Keratinocyte (primary cell): ENCODE measurements around the gene SLC34A1.

Source experiments
- CTCF ChIP-seq, 3 experiments: IDR thresholded peaks in 1 of 3; conservative IDR thresholded peaks in 1 of 3; optimal IDR thresholded peaks in 1 of 3; 2 replicates in 2 of 3; 3 replicates in 1 of 3; pipeline versions ENCODE3 to v1.5.1; 2011; ENCODE audit warnings: low read length in 3 of 3, mild to moderate bottlenecking in 3 of 3, moderate library complexity in 2 of 3, control low read depth in 1 of 3, inconsistent platforms in 1 of 3; ENCODE audit not compliant: insufficient read depth in 2 of 3; ENCODE audit errors: extremely low read depth in 1 of 3
- EZH2 ChIP-seq: IDR thresholded peaks from one replicate; pipeline ENCODE4 v1.6.1; 2012; ENCODE audit warnings: inconsistent platforms, mild to moderate bottlenecking, low read length, moderate library complexity

GRCh38 chr5:177433658-177434217, 49.5 kb downstream of the SLC34A1 start:
- TF ChIP-seq CTCF (optimal IDR thresholded peaks at IDR 0.05 in 1 of 3, IDR thresholded peaks at IDR 0.05 in 1 of 3, conservative IDR thresholded peaks at IDR 0.05 in 1 of 3; ENCODE audit: extremely low read depth in 1 of 3, insufficient read depth in 2 of 3, low read length in 3 of 3) (no peak), EZH2 (no peak)
